Loucy (cell line): ENCODE measurements around the gene CES1.
A peak's percentile ranks its signal among the peaks of the same experiment; 100 is the strongest.
"Not testable (repeated sequence)": the region's sequence is repeated elsewhere in the genome, so short reads cannot be mapped to it uniquely, and the experiment has no call there.

Source experiments
- H2AFZ ChIP-seq: fragments of 200-600 bp; sonication (generic); 2 replicates; pipeline ENCODE4 v1.6.0; 2016; ENCODE audit warnings: antibody characterized with exemption, mild to moderate bottlenecking, low read length, moderate library complexity
- H3F3A ChIP-seq: fragments of 200-600 bp; 2 replicates; pipeline ENCODE4 v1.6.0; 2016; ENCODE audit warnings: antibody characterized with exemption, low read depth, mild to moderate bottlenecking
- H3K27me3 ChIP-seq: fragments of 200-600 bp; sonication (generic); 2 replicates; pipeline ENCODE4 v1.6.1; 2014; ENCODE audit warnings: low read length, mild to moderate bottlenecking; ENCODE audit not compliant: insufficient read depth, poor library complexity, severe bottlenecking
- H3K36me3 ChIP-seq: fragments of 200-600 bp; sonication (generic); 2 replicates; pipeline ENCODE4 v1.6.1; 2016; ENCODE audit warnings: low read length; ENCODE audit not compliant: insufficient read depth
- H3K4me1 ChIP-seq: fragments of 200-600 bp; sonication (generic); 2 replicates; pipeline ENCODE4 v1.5.1; 2014; ENCODE audit warnings: low read length, mild to moderate bottlenecking; ENCODE audit not compliant: insufficient read depth, poor library complexity, severe bottlenecking
- H3K4me2 ChIP-seq: fragments of 200-600 bp; sonication (generic); 2 replicates; pipeline ENCODE4 v1.6.0; 2014; ENCODE audit warnings: antibody characterized with exemption, low read length, low read depth, mild to moderate bottlenecking; ENCODE audit not compliant: poor library complexity, severe bottlenecking
- H3K4me3 ChIP-seq: fragments of 200-600 bp; sonication (generic); 2 replicates; pipeline ENCODE4 v1.5.1; 2014; ENCODE audit warnings: low read length, mild to moderate bottlenecking, mixed read lengths; ENCODE audit not compliant: poor library complexity, severe bottlenecking
- H3K79me2 ChIP-seq: fragments of 200-600 bp; sonication (generic); 2 replicates; pipeline ENCODE4 v1.6.1; 2014; ENCODE audit warnings: low read length; ENCODE audit not compliant: insufficient read depth
- H3K9ac ChIP-seq: fragments of 200-600 bp; sonication (generic); 2 replicates; pipeline ENCODE4 v1.6.0; 2014; ENCODE audit warnings: mild to moderate bottlenecking, low read depth, low read length, moderate library complexity; ENCODE audit not compliant: poor library complexity, severe bottlenecking
- H3K9me2 ChIP-seq: fragments of 200-600 bp; sonication (generic); replicated peaks from 2 replicates; pipeline ENCODE4 v1.6.1; 2016; ENCODE audit warnings: low read depth, low read length, mixed read lengths
- H3K9me3 ChIP-seq: fragments of 200-600 bp; sonication (generic); 2 replicates; pipeline ENCODE4 v1.6.1; 2014; ENCODE audit warnings: mild to moderate bottlenecking, antibody characterized with exemption, low read length, low read depth; ENCODE audit not compliant: insufficient read depth
- H4K20me1 ChIP-seq: fragments of 200-600 bp; sonication (generic); 2 replicates; pipeline ENCODE4 v1.6.0; 2014; ENCODE audit warnings: antibody characterized with exemption, low read length, mild to moderate bottlenecking; ENCODE audit not compliant: insufficient read depth, poor library complexity, severe bottlenecking
- EZH2phosphoT487 ChIP-seq: fragments of 200-600 bp; IDR thresholded peaks from 2 replicates; pipeline ENCODE4 v1.6.1; 2018; ENCODE audit warnings: antibody characterized with exemption, mild to moderate bottlenecking, moderate library complexity, borderline replicate concordance
- TF ChIP-seq, protein P1 (sequence below): fragments of 200-600 bp; sonication (generic); conservative IDR thresholded peaks from 2 replicates; pipeline ENCODE4 v1.5.1; 2014; ENCODE audit warnings: mild to moderate bottlenecking, antibody characterized with exemption, low read length

Gene CES1

DNA sequence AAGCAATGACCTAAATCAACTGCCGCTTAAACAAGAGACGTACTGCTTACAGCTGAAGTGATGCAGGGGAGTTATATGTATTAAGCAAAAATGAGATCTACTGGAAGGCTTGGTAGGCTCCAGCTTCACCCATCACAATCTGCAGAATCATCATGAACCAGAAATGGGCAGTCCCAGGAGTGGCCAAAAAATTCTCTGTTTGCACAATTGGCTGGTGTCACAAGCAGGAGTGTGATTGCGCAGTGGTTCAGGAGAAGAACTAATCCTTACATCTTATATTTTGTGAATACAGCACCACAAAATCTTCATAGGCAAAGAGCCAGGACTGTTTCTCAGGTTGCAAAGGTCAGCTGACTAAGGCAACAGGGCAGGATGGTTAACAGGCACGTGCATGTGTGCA is 75.9 kb downstream of the CES1 start:
- no peak overlapping the region for H3K4me2 ChIP-seq
- TF ChIP-seq, protein P1, sequence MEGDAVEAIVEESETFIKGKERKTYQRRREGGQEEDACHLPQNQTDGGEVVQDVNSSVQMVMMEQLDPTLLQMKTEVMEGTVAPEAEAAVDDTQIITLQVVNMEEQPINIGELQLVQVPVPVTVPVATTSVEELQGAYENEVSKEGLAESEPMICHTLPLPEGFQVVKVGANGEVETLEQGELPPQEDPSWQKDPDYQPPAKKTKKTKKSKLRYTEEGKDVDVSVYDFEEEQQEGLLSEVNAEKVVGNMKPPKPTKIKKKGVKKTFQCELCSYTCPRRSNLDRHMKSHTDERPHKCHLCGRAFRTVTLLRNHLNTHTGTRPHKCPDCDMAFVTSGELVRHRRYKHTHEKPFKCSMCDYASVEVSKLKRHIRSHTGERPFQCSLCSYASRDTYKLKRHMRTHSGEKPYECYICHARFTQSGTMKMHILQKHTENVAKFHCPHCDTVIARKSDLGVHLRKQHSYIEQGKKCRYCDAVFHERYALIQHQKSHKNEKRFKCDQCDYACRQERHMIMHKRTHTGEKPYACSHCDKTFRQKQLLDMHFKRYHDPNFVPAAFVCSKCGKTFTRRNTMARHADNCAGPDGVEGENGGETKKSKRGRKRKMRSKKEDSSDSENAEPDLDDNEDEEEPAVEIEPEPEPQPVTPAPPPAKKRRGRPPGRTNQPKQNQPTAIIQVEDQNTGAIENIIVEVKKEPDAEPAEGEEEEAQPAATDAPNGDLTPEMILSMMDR = no peak
- no peak for TF ChIP-seq EZH2phosphoT487
- H3K79me2 ChIP-seq = no peaks in the 10 kb centered on the region
- no peak overlapping the region for H3K4me3 ChIP-seq
- no peak overlapping the region for H3K9ac ChIP-seq
- H3F3A ChIP-seq = no peaks in the 10 kb centered on the region
- no peaks in the 10 kb centered on the region for H4K20me1 ChIP-seq
- no peaks in the 10 kb centered on the region for H3K9me2 ChIP-seq
- no peaks in the 10 kb centered on the region for H3K36me3 ChIP-seq
- H2AFZ ChIP-seq = no peak overlapping the region
- H3K9me3 ChIP-seq = peaks cover 16% of the 10 kb centered on the region
- H3K27me3 ChIP-seq = no peaks in the 10 kb centered on the region
- peaks cover 10% of the 10 kb centered on the region for H3K4me1 ChIP-seq

DNA sequence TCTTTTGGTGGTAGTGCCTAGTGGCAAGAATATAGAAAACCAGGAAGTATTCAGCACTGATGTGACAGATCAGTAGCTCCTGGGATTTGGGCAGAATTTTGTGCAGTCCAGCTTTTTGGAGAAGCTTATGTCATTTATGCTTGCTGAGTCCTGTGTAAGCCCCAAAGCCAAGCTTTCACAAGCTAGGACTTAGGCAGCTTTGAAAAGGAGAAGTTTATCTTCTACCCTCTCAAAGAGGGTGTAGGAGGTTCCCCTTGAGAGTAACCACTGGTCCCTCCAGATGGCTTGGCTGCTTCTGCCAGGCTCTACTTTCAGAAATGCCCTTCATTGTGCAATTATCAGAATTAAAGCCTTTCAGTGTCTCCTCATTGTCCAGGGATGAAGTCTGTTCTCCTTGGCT is 78.8 kb downstream of the CES1 start:
- no peaks in the 10 kb centered on the region for H3K9me2 ChIP-seq
- H3K4me2 ChIP-seq = no peak overlapping the region
- H2AFZ ChIP-seq = no peak overlapping the region
- no peak for TF ChIP-seq EZH2phosphoT487
- TF ChIP-seq, protein P1 = no peak
- no peaks in the 10 kb centered on the region for H3K27me3 ChIP-seq
- no peaks in the 10 kb centered on the region for H3F3A ChIP-seq
- peaks cover 10% of the 10 kb centered on the region for H3K4me1 ChIP-seq
- no peaks in the 10 kb centered on the region for H3K79me2 ChIP-seq
- H3K36me3 ChIP-seq = no peaks in the 10 kb centered on the region
- peaks cover 16% of the 10 kb centered on the region for H3K9me3 ChIP-seq
- H3K9ac ChIP-seq = no peak overlapping the region
- H3K4me3 ChIP-seq = no peak overlapping the region
- no peaks in the 10 kb centered on the region for H4K20me1 ChIP-seq

DNA sequence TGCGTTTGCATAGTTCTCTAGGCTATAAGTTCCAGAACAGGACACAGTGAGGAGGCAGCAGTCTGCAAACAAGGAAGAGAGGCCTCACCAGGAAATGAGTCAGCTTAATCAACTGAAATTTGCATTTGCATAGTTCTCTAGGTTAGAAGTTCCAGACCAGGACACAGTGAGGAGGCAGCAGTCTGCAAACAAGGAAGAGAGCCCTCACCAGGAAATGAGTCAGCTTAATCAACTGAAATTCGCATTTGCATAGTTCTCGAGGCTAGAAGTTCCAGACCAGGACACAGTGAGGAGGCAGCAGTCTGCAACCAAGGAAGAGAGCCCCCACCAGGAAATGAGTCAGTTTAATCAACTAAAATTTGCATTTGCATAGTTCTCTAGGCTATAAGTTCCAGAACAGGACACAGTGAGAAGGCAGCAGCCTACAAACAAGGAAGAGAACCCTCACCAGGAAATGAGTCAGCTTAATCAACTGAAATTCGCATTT is 79.7 kb downstream of the CES1 start:
- H3K27me3 ChIP-seq, H4K20me1 ChIP-seq, H3K79me2 ChIP-seq, H3F3A ChIP-seq, H3K9ac ChIP-seq, H3K9me2 ChIP-seq, H3K36me3 ChIP-seq: not testable (repeated sequence)
- Histone ChIP-seq H3K4me1 (peaks cover 10% of the 10 kb centered on the region), H2AFZ (peak overlapping the region; percentile 64), H3K4me3 (peak overlapping the region; percentile 28), H3K4me2 (peak overlapping the region; percentile 29), H3K9me3 (peaks cover 16% of the 10 kb centered on the region)
